Eye (tissue), 1 donor: ENCODE results near the gene CFB.
"Not testable (repeated sequence)": the region's sequence is repeated elsewhere in the genome, so short reads cannot be mapped to it uniquely, and the experiment has no call there.

Source experiments
- DNase-seq: peaks from one replicate; pipeline ENCODE4 v3.0.0-alpha.2; 2015

CFB gene

GRCh38 chr6:31945507-31946369 lies at the start of gene CFB:
Gene CFB, plus strand, starts transcription at chr6:31946095. Its CDS starts 127 bp downstream, at chr6:31946222.
- peak; percentile 19 for DNase-seq

GRCh38 chr6:31896493-31896855 lies 49.4 kb upstream of the CFB start:
- no peak for DNase-seq

- DNase-seq: no peak
These were observed 48.9 kb upstream of the CFB start for GRCh38 chr6:31896856-31897611.

- peak; percentile 95 for DNase-seq
These were observed 48.1 kb upstream of the CFB start, which contains the start of gene EHMT2 for GRCh38 chr6:31897612-31898382. Gene EHMT2, minus strand, starts transcription at chr6:31897698. Its CDS starts 21 bp downstream, at chr6:31897677.

GRCh38 chr6:31898383-31899011 lies 47.4 kb upstream of the CFB start:
- DNase-seq: peak; percentile 77

GRCh38 chr6:31899215-31899614 lies 46.7 kb upstream of the CFB start:
- DNase-seq: no peak

- no peak for DNase-seq
These were observed 45.8 kb upstream of the CFB start for GRCh38 chr6:31899882-31900722.

GRCh38 chr6:31900917-31901414 lies 44.9 kb upstream of the CFB start:
- peak; percentile 39 for DNase-seq

GRCh38 chr6:31901415-31901952 lies 44.4 kb upstream of the CFB start:
- peak; percentile 64 for DNase-seq

- DNase-seq: peak; percentile 99
These were observed 43.8 kb upstream of the CFB start, which contains the start of gene ZBTB12 for GRCh38 chr6:31901953-31902643. Gene ZBTB12, minus strand, starts transcription at chr6:31902086. Its CDS starts 781 bp downstream, at chr6:31901305.

- no peak for DNase-seq
These were observed 41.9 kb upstream of the CFB start for GRCh38 chr6:31903957-31904356.

GRCh38 chr6:31905041-31905440 lies 40.9 kb upstream of the CFB start:
- no peak for DNase-seq

- no peak for DNase-seq
These were observed 39.8 kb upstream of the CFB start for GRCh38 chr6:31906122-31906521.

- not testable (repeated sequence) for DNase-seq
These were observed 39.2 kb upstream of the CFB start for GRCh38 chr6:31906727-31907126.

GRCh38 chr6:31907158-31907813 lies 38.6 kb upstream of the CFB start:
- DNase-seq: no peak

- not testable (repeated sequence) for DNase-seq
These were observed 37.6 kb upstream of the CFB start for GRCh38 chr6:31908255-31908654.

- no peak for DNase-seq
These were observed 37.1 kb upstream of the CFB start for GRCh38 chr6:31908791-31909190.

- DNase-seq: not testable (repeated sequence)
These were observed 36.6 kb upstream of the CFB start for GRCh38 chr6:31909298-31909697.

GRCh38 chr6:31911826-31912585 lies 33.9 kb upstream of the CFB start:
- no peak for DNase-seq
